ENCODE data around the gene SORBS2. TPM values are rescaled to one million over a fixed set of nuclear protein-coding genes. Genes with fewer than 3 reads are reported as not detected.

SORBS2 gene
- total RNA-seq, 1 donor from 2014 or later, result 43.2 TPM

DNA sequence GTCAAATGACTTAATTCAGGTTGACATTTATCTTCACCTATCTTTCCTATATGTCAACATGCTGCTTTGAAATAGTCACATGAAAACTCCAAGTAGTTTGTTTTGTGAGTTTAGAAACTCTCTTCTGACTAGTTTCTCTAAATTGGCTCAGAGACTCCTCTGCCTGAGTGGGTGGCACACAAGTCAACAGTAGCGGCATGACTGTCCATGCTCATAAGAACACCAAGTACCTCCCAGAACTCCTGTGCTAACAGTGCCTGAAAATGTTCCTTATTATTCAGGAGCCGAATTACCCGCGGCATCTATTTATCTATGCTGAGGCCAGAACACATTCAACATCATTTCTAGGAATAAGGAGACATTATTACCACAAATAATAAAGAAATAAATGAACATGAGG, 116.3 kb downstream of the SORBS2 start:
- Mint-ChIP-seq H3K27ac (no peak overlapping the region), H3K9me3 (no peaks in the 10 kb centered on the region), H3K4me1 (ENCODE audit: unreplicated experiment) (no peaks in the 10 kb centered on the region), H3K36me3 (no peaks in the 10 kb centered on the region), H3K4me3 (no peak overlapping the region), H3K27me3 (peaks cover 13% of the 10 kb centered on the region)
- TF ChIP-seq, protein P1, sequence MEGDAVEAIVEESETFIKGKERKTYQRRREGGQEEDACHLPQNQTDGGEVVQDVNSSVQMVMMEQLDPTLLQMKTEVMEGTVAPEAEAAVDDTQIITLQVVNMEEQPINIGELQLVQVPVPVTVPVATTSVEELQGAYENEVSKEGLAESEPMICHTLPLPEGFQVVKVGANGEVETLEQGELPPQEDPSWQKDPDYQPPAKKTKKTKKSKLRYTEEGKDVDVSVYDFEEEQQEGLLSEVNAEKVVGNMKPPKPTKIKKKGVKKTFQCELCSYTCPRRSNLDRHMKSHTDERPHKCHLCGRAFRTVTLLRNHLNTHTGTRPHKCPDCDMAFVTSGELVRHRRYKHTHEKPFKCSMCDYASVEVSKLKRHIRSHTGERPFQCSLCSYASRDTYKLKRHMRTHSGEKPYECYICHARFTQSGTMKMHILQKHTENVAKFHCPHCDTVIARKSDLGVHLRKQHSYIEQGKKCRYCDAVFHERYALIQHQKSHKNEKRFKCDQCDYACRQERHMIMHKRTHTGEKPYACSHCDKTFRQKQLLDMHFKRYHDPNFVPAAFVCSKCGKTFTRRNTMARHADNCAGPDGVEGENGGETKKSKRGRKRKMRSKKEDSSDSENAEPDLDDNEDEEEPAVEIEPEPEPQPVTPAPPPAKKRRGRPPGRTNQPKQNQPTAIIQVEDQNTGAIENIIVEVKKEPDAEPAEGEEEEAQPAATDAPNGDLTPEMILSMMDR (conservative IDR thresholded peaks at IDR 0.05), result no peak
- DNase-seq (ENCODE audit: extremely low spot score, unreplicated experiment), result no peak

DNA sequence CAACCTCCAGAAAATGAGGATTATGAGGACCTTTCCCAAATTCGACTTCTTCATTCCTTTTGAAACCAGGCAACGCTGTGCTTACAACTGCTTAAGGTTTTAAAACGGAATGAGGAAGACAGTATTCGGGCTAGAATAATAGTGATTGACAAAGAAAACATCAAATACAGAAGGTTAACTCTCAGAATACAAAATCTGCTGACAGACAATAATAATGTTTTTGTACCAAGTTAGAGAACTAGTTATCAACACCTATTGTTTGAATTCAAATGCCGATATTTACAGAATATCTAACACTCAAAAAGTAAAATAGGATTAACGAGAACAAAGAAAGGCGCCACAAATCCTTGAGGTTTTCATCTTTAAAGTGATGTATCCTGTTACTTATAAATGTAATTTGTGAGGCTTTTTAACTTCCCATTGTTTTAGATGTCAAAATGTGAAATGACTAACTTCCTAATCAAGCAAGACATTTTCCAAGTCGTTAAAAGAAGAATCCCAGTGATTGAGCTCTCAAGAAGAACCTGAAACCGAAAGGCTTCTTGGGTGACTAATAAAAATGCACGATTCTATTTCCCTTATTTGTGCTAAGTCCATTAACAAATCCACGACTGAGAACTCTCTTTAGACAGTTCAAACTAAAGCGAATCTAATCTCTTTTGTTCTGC, 118.3 kb downstream of the SORBS2 start:
- Mint-ChIP-seq H3K9me3 (no peaks in the 10 kb centered on the region), H3K4me1 (ENCODE audit: unreplicated experiment) (no peaks in the 10 kb centered on the region), H3K36me3 (no peaks in the 10 kb centered on the region), H3K27me3 (peaks cover 13% of the 10 kb centered on the region), H3K4me3 (no peak overlapping the region), H3K27ac (no peak overlapping the region)
- TF ChIP-seq, protein P1 (conservative IDR thresholded peaks at IDR 0.05), result no peak
- no peak for DNase-seq (ENCODE audit: extremely low spot score, unreplicated experiment)

DNA sequence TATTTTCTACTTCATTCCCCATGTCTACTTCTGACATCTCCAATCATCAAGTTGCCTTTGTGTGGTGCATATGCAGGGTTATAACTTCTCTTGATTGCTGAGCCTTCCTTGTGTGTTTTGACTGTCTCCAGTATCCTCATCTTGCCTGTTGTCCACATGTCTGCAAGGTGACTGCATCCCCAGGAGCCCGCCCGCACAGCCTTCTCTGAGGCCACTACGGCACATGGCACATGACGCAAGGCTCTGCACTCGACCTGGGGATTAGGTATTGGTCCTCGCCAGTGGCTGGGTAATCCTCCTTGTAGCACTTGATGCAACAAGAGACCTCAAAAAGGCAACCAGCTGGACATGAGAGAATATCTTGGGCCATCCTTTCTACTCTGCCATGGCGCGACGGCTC, 122.6 kb downstream of the SORBS2 start:
- TF ChIP-seq, protein P1 (conservative IDR thresholded peaks at IDR 0.05), result no peak
- no peaks in the 10 kb centered on the region for H3K4me1 Mint-ChIP-seq (ENCODE audit: unreplicated experiment)
- H3K27me3 Mint-ChIP-seq, result peaks cover 10% of the 10 kb centered on the region
- DNase-seq (ENCODE audit: extremely low spot score, unreplicated experiment), result no peak
- no peak overlapping the region for H3K4me3 Mint-ChIP-seq
- H3K9me3 Mint-ChIP-seq, result no peaks in the 10 kb centered on the region
- H3K27ac Mint-ChIP-seq, result no peak overlapping the region
- no peaks in the 10 kb centered on the region for H3K36me3 Mint-ChIP-seq

DNA sequence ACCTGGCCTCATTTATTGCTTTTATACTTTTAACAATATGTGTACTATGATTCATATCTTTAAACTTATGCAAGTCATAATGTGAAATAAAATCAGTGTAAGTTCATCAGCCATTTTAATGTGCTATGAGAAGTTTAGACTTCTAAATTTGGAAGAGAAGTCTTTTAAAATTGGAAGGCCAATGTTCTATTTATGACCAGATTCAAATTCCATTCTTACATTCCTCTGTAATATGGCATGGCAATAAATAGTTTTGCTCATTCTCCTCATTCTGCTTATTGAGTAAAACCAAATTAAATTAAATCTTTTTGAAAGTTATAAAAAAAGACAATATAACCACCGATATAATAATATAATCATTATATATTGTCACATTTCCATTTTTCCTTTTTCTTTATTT, 126.2 kb downstream of the SORBS2 start:
- H3K27ac Mint-ChIP-seq, result no peak overlapping the region
- H3K27me3 Mint-ChIP-seq, result no peaks in the 10 kb centered on the region
- H3K36me3 Mint-ChIP-seq, result no peaks in the 10 kb centered on the region
- no peaks in the 10 kb centered on the region for H3K4me1 Mint-ChIP-seq (ENCODE audit: unreplicated experiment)
- H3K9me3 Mint-ChIP-seq, result no peaks in the 10 kb centered on the region
- no peak overlapping the region for H3K4me3 Mint-ChIP-seq
- TF ChIP-seq, protein P1 (conservative IDR thresholded peaks at IDR 0.05), result no peak
- no peak for DNase-seq (ENCODE audit: extremely low spot score, unreplicated experiment)

DNA sequence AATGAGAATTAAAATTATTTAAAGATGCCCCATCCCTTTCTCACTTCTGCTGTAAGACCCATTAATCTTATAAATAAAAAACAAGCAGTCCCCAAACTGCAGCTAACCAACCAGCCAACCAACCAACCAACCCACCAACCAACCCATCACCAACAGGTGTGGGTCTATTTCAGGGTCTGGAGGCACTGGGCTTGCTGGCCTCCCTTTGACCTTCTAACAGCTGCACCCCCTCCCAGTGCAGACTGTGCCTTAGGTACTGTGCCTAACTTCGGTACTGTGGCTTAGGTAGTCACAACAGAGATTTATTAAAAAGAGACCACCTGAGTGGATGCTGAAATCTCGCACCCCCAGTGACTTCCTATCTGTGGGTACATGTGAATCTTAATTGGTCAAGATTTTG, 128.1 kb downstream of the SORBS2 start:
- peaks cover 3% of the 10 kb centered on the region for H3K27me3 Mint-ChIP-seq
- no peak overlapping the region for H3K27ac Mint-ChIP-seq
- no peaks in the 10 kb centered on the region for H3K4me1 Mint-ChIP-seq (ENCODE audit: unreplicated experiment)
- no peak for DNase-seq (ENCODE audit: extremely low spot score, unreplicated experiment)
- no peak overlapping the region for H3K4me3 Mint-ChIP-seq
- H3K36me3 Mint-ChIP-seq, result no peaks in the 10 kb centered on the region
- TF ChIP-seq, protein P1 (conservative IDR thresholded peaks at IDR 0.05), result no peak
- H3K9me3 Mint-ChIP-seq, result no peaks in the 10 kb centered on the region

All from type B pancreatic cell (in vitro differentiated cells).